GM18520 (cell line): ENCODE results near the gene PDZD8.

Experiments used
- ATAC-seq: cut with Tn5 transposase; IDR thresholded peaks from one replicate; pipeline ENCODE4 v1.9.1; 2021; ENCODE audit not compliant: unreplicated experiment

The PDZD8 gene, protein sequence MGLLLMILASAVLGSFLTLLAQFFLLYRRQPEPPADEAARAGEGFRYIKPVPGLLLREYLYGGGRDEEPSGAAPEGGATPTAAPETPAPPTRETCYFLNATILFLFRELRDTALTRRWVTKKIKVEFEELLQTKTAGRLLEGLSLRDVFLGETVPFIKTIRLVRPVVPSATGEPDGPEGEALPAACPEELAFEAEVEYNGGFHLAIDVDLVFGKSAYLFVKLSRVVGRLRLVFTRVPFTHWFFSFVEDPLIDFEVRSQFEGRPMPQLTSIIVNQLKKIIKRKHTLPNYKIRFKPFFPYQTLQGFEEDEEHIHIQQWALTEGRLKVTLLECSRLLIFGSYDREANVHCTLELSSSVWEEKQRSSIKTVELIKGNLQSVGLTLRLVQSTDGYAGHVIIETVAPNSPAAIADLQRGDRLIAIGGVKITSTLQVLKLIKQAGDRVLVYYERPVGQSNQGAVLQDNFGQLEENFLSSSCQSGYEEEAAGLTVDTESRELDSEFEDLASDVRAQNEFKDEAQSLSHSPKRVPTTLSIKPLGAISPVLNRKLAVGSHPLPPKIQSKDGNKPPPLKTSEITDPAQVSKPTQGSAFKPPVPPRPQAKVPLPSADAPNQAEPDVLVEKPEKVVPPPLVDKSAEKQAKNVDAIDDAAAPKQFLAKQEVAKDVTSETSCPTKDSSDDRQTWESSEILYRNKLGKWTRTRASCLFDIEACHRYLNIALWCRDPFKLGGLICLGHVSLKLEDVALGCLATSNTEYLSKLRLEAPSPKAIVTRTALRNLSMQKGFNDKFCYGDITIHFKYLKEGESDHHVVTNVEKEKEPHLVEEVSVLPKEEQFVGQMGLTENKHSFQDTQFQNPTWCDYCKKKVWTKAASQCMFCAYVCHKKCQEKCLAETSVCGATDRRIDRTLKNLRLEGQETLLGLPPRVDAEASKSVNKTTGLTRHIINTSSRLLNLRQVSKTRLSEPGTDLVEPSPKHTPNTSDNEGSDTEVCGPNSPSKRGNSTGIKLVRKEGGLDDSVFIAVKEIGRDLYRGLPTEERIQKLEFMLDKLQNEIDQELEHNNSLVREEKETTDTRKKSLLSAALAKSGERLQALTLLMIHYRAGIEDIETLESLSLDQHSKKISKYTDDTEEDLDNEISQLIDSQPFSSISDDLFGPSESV

DNA sequence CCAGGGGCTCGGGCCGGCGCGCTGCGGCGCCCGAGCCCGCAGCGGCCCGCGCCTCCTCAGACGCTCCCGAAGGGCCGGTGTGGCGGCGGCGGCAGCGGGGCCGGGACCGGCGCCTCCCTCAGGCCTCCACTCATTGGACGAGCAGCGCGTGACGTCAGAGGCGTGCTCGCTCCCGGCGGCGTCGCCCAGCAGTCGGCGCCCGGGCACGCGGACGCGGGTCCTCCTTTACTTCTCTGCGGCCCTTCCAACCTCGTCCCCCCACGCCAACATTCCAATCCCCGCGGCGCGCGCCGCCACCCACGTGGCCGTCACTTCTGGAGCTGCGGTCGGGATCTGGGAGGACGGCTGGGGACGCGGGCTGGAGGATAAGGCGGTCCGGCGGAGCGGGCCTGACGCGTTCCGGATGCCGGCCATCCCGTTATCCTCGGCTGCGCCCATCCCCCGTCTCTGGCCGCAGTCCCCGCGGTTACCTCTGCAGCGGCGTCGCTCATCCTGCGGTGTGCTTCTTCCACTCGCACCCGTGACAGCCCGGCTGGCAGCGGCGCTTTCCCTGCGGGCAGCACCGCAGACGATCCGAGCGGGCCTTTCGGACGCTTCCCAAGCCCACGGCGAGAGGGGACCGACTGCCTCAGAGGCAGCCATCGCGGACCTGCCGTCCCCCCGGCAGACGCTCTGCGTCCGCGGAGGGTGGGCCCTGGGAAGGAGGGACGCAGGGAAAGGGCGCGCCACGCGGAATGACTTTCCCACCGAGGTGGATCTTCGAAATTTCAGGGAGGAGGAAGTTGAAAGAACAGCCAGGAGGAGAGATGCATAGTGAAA, at the start of gene PDZD8:
TSS of gene PDZD8 (minus strand) at position 81 of the 819 bp plus-strand sequence. CDS start 213 bp downstream, outside the sequence.
- peak; percentile 82 for ATAC-seq

DNA sequence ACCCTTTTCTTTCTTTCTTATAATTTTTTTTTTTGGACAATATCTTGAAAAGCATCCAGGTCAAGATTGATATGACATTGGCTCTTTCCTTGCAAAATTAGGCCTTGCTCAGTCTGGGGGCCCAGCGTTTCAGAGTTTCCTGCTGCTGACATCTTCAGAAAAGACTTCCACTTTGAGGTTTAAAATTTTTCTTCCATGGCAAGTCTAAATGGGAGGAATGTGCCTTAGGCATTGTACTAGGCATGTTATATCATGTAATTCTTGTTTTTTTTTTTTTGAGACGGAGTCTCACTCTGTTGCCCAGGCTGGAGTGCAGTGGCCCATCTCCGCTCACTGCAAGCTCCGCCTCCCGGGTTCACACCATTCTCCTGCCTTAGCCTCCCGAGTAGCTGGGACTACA, 48.9 kb upstream of the PDZD8 start:
- no peak for ATAC-seq

DNA sequence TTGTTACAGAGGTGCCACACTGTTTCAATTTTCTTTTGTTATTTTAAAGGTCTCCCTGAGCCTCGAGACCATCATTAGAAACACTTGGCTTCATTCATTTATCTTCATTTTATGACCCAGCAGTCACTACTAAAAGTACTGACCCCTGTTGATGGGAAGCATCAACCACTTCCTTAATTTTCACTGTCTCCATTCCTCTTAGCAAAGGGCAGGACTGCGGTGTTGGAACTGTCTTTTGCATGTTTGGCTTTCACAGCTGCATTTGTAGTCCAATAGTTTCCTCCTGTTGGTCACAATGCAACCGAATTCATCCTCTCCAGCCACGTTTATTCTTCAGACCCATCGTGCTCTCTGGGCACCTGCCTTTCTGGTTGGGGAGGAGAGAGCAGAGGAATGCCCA, 46.7 kb upstream of the PDZD8 start:
- no peak for ATAC-seq

DNA sequence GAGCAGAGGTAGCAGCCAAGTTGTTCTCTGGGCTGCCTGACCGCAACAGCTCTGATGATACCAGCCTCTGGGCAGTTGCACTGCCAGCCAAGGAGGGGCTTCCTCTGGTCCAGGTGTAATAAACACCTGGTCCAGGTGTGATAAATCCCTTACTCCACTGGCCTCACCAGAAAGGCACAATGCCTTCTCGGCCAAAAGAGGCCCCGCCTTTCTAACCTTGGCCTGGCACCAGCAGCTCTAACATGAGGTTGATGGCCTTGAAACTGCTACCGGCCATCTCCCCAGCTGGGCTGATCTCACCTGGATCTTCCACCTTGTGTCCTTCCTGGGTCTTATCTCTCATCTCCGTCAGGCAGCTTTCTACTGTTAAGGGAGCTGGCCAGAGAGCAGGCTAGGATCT, 45.5 kb upstream of the PDZD8 start:
- no peak for ATAC-seq

DNA sequence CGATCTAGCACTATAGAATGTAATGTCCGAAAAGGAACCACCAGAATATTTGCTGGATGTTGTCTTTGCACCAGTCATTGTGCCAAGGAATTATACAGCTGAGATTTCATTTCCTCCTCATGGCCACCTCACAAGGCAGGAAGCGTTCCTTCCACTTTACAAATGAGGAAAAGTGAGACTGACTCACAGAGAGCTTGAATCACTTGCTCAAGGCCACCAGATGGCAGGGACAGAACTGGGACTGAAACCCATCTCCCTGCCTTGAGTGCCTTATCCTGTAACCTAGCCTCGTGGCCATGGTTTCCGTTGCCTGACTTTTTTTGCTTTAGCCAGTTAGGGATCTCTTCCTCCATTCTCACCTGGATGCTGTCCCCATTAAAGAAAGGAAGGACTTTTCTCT, 44.7 kb upstream of the PDZD8 start:
- no peak for ATAC-seq

DNA sequence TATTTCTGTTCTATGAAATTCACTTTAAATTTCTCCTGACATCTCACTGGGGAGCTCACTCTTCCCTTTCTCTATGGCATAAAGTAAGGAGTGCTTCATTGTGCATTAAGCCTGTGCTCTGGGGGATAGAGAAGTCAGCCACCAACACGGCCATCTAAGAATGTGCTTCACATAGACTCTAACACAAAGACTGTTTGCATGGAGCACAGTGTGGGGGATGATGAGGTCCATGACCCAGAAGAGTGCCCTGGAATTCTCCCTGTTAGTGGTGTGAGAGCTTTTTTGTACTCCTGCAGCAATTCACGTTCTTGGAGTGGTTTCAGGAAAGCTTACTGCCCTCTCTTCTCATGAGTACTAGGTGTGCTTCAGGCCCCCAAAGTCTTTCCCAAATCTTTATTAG, 43.9 kb upstream of the PDZD8 start:
- ATAC-seq: no peak

DNA sequence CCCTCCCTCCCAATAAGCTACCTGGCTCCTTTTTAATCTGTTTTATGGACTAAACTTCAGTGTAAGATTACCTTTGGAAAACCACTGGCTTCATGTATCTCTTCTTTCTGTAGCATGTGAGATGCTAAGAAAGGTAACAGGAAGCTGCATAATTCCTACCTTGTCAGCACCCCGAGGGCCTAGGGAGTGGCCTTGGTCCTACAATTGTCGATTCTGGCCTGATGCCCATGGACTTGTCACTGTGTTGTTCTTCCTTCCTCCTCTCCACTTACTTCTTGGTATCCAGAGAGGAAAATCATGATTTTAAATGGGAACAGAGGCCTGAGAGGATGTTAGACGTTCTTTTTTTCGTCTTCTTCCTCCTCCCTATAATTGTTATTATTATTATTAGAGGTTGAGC, 42.9 kb upstream of the PDZD8 start:
- ATAC-seq: no peak

DNA sequence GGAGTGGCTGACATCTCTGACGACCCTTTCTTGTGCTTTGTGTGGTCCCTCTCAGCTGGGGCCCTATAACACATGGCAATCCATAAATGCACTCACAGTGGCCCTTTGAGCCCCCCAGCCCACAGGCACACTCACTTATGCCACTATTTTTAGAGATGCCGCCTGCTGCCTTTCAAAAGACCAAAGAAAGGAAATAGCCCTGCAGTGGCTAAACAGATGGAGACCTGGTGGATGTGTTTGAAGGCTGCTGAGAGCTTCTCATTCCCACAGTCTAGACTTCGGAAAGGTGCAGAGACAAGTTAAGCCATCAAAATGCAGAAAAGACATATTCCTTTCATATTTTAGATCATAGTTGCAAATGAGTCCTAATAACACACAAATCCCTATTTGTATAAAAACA, 42.0 kb upstream of the PDZD8 start:
- ATAC-seq: no peak

DNA sequence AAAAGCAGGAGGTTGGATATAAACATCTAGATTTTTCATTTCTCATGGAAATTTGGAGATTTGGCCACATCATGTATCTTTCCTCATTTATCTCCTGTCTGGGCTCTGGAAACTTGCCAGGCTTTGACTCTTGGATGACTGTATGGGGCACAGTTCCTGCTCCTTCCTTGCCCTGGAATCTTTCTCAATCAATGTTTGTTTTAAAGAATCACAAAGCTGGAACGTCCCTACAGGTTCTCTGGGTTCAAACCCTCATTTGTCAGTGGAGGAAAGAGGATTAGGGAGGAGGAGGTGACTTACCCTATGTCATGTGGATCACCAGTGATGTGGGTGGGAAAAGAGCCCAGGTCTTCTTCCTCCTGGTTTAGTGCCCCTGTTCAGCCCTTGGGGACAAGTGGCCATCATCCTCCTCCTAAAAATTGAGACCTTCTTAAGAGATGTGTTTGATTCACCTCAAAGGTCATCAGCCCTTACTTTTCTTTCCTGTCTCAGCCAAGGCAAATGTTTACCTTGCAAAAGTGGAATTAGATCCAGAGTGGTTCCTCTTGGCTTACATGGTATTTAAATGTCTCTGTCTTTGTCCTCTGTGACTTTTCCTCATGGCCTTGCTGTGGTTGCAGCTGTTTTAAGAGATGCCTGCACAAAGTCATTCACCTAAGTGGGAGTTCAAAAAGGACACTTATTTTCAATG, 38.8 kb upstream of the PDZD8 start:
- ATAC-seq: no peak

DNA sequence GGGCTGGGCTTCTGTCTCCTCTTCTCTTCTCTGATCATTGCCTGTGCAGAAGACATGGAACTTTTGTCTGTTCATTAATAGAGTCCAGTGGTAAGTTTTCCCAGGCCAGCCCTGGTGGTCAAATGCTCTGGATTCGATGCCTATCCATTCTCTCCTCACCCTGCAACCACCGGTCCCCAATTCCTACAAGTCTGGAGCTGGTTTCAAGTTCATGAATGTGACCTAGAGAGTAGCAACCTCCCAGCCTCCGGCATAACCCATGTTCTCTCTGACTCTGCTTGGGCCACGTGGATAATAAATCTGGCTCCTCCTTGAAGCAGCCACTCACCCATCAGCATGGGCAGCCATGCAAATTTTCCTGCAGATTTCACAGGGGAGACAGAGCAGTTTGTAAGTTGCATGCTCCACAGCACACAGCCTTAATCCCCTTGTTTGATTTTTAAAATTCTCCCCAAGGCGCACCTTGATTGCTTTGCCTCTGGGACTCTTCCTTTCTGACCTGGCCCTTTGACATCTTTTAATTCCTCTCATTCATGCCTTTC, 37.3 kb upstream of the PDZD8 start:
- no peak for ATAC-seq

DNA sequence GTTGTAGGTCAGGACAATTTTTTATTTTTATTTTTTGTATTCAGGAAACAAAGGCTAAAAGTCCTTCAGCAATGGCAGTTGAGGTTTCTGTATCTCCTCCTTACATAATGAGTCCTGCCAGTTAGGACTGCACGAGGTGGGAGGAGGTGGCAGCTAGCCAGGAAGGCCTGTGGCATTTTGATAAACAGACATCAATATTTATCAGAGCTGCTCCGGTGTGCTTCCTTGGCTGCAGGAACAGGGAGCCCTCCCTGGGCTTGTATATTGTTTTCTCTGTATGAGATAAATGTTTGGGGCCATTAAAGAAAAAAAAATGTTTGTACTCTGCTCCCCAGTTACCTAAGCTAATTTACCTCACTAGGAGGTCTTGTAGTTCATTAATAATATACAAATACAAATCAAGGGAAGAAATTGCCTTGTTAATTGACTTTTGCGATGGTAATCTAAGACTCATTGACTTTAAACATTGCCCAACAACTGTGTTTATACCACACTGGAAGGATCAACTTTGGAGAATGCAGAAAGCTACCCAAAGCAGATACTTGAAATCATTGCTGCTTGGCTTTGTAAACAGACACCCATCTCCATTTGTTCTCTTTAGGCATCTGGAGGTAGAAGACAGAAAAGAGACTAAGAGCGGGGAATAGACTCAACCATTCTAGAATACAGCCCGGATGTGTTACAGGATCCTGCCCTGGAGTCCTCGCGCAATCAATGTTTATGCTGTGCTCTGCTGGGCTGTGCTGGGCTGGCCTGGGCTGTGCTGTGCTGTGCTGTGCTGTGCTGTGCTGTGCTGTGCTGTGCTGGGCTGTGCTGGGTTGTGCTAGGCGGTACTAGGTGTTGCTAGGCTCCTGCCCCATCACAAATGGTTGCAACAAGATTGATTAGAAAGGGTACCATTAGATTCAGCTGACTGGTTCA, 36.5 kb upstream of the PDZD8 start:
- no peak for ATAC-seq

DNA sequence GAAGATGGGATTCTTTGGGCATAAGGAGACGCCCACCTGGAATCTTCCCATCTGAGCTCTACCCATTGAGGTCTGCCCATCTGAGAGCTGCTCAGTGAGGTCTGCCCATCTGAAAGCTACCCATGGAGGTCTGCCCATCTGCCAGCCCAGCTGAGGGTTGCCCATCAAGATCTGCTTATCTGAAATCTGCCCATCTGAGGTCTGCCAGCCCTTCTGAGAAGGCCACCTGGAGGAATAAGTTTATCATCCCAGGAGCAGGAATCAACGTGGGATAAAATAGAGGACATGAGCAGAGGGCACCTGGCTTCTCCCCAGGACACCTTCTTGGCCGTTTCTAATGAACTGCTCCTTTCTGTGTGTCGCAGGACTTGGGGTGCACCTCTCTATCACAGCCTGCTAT, 35.3 kb upstream of the PDZD8 start:
- ATAC-seq: no peak

DNA sequence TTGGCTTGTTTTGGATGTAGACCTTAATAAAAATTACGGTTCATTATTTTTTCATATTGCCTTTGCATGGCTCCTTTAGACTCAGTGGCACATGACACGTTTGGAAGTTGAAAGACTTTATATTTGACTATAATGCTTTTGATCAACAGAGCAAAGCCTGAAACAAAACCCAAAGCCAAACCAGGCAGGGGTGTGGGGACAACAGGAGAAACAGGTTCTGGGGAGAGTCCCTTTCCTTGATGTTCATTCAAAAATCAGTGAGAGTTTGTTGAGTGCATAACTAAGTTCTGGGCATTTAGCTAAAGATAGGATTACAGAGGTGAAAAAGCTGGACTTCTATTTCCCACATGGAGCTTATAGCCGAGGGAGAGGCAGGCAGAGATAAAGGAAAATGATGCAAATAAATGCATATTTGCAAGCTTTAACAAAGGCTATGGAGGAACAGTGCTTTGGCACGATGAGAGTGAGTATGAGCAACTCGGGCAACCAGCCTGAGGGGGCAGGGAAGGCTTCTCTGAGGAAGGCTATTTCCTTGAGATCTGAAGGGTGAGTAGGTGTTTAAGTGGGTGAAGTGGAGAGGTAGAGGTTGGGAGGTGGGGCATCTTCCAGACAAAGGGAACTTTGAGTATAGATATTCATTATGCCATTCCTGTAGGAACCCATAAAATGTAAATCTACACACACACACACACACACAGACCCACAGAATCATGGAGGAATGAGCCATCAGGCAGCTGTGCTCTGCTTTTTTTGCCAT, 34.5 kb upstream of the PDZD8 start:
- ATAC-seq: no peak

DNA sequence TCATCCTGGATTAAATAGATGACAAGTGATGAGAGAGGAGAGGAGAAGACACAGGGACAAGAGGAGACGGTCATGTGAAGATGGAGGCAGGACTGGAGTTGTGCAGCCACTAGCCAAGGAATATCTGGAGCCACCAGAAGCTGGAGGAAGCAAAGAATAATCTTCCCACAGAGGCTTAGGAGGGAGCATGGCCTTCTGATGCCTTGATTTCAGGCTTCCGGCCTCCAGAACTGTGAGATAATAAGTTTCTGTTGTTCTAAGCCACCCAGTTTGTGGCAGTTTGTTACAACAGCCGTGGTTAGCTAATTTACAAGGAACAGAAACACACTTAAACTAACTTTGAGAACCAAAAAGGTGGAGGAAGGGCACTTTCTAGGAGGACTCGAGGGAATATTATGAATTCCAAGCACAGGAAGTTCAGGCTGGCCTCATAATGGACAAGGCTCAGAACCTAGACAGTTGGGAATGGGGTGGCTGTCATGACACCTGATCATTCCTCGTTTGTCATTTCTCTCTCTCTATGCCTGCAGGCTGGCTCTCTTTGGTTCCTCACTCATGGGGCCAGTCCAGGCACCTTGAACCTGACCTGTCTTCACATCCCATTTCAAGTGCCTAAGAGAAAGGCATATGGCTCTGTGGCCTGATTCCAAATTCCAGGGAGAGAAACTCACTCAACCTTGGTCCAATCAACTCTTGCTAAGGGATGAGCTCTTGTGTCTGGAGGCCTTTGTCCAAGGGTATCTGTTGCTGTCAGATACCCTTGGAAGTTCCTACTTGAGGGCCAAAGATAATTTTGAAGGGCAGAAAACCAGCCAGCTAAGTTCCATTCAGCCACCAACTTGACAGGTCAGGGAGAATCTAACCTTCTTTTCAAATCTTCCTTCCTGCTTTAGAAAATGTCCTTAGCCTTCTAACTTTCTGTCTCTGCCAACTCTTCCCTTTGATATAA, 33.5 kb upstream of the PDZD8 start:
- no peak for ATAC-seq

DNA sequence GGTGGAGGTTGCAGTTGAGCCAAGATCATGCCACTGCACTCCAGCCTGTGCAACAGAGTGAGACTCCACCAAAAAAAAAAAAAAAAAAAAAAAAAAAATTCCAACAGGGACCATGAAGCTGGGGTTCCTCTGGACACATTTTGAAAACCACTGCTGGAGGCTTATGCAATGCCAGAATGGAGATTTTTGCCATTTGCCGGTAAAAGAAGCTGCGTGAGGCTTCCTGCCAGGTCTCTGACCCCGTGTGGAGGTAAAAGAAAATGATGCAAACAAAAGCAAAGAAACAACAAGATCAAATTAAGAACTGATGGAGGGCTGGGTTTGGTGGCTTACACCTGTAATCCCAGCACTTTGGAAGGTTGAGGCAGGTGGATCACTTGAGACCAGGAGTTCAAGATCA, 30.5 kb upstream of the PDZD8 start:
- no peak for ATAC-seq

DNA sequence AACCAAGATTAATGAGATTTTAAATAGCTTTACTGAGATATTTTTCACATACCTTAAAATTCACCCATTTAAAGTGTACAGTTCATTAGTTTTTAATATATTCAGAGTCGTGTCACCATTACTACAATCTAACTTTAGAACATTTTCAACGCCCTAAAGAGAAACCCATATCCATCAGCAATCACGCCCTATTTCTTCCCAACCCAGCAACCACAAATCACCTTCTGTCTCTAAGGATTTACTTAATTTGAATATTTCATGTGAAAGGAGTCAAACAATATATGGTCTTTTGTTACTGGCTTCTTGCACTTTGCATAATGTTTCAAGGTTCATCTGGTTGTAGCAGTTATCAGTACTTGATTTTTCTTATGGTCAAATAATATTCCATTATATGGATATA, 25.1 kb upstream of the PDZD8 start:
- no peak for ATAC-seq
